ENCODE data around the gene MMADHC.
"Not testable (repeated sequence)": the region's sequence is repeated elsewhere in the genome, so short reads cannot be mapped to it uniquely, and the experiment has no call there.

The MMADHC gene

GRCh38 chr2:149595056-149595963 is 7.7 kb upstream of the MMADHC start:
- FAIRE-seq, result no peak
- DNase-seq (ENCODE audit: low spot score), result peak; percentile 25

GRCh38 chr2:149594411-149594810 is 6.8 kb upstream of the MMADHC start:
- DNase-seq (ENCODE audit: low spot score) (no peak), FAIRE-seq (no peak)

- no peak for FAIRE-seq
- DNase-seq (ENCODE audit: low spot score), result no peak
Measured at GRCh38 chr2:149587950-149588487, 444 bp upstream of the MMADHC start.

DNA sequence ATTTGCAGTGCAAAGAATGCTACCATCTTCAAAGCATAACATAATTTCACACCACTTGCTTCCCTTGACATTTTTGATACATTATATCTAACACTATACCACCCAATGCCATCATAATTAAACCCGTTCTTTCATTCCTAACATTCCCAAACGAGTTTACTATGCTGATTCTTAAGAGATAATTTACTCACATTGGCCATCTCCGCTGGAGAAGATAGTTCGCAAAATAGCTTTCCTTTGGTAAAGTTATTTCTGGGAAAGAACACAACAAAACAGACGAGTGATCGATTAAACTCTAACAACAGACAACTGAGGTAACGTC is 716 bp downstream of the MMADHC start:
- no peak for DNase-seq (ENCODE audit: low spot score)
- FAIRE-seq, result no peak

DNA sequence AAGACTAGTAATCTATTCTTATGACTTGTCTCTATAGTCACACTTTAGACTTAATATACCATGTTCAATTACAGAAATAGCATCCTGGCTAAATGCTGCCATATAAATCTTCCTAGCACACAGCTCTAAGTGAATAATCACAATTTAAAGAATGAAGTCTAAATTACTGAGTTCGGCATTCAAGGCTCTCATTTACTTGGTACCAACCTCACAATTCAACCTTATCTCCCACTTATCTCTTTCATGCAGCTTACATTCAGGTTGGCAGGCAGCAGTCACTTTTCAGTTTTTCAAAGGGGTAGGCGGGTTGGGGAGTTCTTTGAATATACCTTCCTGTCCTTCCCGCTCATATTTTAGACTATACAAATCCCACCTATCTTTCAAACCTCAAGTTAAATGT is 1.5 kb downstream of the MMADHC start:
- DNase-seq (ENCODE audit: low spot score) (no peak), FAIRE-seq (no peak)

GRCh38 chr2:149585166-149585885 is 2.2 kb downstream of the MMADHC start:
- FAIRE-seq (no peak), DNase-seq (ENCODE audit: low spot score) (no peak)

- no peak for FAIRE-seq
- no peak for DNase-seq (ENCODE audit: low spot score)
Measured at GRCh38 chr2:149579972-149580882, 7.3 kb downstream of the MMADHC start.

DNA sequence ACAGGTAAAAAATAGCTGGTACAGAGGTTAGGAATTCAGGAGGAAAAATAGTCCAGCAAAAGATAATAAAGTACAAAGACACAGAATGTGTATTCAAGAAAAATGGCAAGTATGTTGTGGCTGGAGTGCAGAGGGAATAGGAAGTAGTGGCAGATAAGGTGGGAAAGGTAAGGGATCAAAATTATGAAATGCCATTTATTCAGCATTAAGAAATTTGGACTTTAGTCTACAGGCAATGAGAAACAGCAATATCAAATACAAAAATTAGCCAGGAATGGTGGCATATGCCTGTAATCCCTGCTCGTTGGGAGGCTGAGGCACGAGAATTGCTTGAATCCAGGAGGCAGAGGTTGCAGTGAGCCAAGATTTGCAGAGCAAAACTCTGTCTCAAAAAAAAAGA is 10.3 kb downstream of the MMADHC start:
- DNase-seq (ENCODE audit: low spot score), result no peak
- no peak for FAIRE-seq

DNA sequence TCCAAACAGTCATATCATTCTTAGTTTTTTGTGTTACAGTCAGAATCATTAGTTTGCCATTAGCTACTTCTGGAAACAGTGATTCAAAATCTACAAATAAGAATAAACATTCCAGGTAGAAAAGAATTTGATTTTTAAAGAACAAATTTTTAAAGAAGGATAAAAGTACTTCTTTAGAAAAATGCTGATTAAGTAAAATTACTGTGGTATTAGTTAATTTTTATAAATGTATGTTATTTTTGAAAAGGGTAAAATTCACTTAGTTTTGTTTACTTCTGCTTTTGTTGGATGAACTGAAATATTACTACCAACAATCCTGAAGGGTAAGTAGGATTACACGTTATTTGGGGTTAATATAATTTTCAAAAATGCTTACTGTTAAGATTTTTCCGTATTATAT is 11.8 kb downstream of the MMADHC start:
- no peak for DNase-seq (ENCODE audit: low spot score)
- FAIRE-seq, result no peak

DNA sequence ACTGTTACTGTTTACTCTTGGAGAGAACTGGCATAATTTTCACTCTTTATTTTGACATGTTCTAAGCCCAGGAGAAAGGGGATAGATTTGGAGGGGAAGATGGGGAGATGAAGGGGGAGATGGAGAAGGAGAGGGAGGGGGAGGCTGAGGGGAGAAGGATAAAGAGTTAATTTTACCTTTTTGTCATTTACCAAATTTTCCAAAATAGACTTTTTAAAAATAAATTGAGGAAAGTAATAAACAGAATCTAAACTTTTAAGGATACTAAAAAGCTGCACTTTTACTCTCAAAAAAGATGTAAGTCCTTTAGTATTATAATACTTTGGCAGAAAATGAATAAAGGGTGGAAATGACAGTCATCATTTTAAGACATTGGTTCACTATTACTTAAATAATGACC is 12.3 kb downstream of the MMADHC start:
- no peak for FAIRE-seq

GRCh38 chr2:149573760-149574159 is 13.8 kb downstream of the MMADHC start:
- no peak for FAIRE-seq
- DNase-seq (ENCODE audit: low spot score), result no peak

More for the DNA sequence above, 12.3 kb downstream of the MMADHC start:
- DNase-seq (ENCODE audit: low spot score), result no peak

DNA sequence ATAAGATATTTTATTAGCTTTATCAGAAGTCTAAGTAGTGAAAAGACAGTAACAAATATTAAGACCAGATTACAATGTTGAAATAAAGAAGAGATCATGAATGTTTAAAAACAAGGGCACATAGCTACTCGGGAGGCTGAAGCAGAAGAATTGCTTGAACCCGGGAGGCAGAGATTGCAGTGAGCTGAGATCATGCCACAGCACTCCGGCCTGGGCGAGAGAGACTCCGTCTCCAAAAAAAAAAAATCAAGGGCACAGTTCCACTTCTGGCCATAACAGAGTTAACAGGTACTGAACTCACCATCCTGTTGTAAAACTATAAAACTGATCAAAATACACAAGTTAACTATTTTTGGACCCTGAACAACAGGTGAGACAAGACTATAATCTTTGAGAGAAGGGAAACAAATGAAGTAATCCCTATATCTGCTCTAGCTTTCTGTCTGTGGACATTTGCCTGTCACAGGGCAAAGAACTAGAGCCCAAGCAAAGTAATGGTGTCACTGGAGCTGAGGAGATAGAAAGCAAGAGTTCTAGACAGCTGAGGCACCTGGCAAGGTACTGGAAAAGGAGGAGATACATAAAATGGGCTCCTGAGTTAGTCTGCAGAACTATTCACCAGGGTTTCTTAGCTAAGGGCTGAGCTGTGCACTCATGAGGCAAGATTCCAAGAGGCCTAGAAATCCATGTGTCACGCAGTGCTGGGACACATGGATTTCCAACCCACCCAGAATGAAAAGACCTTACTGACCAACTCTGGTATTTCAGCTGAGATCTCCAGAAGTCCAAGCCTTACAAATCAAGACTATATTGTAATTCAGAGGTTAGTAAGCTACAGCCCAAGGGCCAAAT is 15.2 kb downstream of the MMADHC start:
- FAIRE-seq, result no peak
- no peak for DNase-seq (ENCODE audit: low spot score)

GRCh38 chr2:149568138-149568537 is 19.4 kb downstream of the MMADHC start:
- FAIRE-seq, result no peak

DNA sequence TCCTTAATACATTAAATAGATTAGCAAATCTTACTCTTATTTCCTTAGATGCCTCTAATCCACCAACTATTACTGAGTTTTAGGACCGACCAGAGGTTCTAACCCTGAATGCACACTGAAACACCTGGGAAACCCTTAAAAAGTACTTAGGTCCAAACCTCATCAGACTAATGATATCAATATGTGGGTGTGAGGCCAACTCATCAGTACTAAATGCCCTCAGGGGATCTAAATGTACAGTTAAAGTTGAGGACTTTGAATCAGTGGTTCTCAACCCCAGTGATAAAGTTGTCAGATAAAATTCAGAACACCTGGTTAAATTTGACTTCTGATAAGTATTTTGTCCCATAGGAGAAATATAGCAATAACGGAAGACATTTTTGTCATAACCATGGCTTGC is 20.9 kb downstream of the MMADHC start:
- no peak for DNase-seq (ENCODE audit: low spot score)
- FAIRE-seq, result no peak

More at GRCh38 chr2:149568138-149568537, 19.4 kb downstream of the MMADHC start:
- no peak for DNase-seq (ENCODE audit: low spot score)

DNA sequence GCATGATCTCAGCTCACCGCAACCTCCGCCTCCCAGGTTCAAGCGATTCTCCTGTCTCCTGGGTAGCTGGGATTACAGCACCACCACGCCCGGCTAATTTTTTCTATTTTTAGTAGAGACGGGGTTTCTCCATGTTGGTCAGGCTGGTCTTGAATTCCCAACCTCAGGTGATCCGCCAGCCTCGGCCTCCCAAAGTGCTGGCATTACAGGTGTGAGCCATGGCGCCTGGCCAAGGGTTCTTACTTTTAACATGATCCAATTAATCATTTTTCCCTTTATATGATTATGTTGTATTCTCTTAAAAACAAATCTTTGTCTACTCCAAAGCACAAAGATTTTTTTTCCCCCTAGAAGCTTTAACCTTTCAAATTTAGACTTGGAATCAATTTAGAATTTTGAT is 21.9 kb downstream of the MMADHC start:
- DNase-seq (ENCODE audit: low spot score); FAIRE-seq: not testable (repeated sequence)

DNA sequence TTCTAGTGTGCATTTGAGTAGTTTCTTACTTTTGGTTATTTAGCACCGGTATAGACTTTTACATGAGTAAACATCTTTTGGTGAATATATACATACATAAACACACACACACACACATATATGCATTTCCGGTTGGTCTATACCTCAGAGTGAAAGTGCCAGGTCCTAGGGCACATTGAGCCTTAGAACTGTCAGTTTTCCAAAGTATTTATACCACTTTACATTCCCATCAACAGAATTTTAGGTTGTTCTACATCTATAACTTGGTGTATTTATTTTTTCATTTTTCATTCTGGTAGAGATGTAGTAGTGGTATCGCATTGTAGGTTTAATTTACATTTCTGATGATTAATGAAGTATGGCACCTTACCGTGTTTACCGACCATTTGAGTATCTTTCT is 22.6 kb downstream of the MMADHC start:
- DNase-seq (ENCODE audit: low spot score) (no peak), FAIRE-seq (no peak)

DNA sequence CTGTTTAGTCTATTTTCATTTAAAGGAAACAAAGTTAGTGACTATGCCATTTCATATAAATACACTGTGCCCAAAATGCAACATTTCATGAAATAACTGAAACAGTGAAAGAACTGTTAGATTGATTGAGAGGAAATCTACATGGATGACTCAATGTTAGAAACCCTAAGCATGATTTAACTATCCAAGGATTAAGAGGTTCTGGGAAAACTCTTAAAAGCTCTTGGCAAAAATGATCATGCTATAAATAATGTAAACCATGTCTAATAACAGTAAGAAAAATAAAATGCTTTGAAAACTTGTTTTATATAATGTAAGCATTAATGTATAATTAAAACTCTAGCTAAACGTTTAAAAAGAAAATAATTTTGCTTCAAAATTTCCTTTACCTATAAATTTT is 23.5 kb downstream of the MMADHC start:
- no peak for FAIRE-seq
- DNase-seq (ENCODE audit: low spot score), result no peak

- DNase-seq (ENCODE audit: low spot score), result no peak
- FAIRE-seq, result no peak
Measured at GRCh38 chr2:149562324-149562723, 25.3 kb downstream of the MMADHC start.

- DNase-seq (ENCODE audit: low spot score) (peak; percentile 9), FAIRE-seq (no peak)
Measured at GRCh38 chr2:149561309-149561926, 26.2 kb downstream of the MMADHC start.

All from urothelium cell line (cell line).